ENCODE data around the gene EFNA5.
"Not testable (repeated sequence)": the region's sequence is repeated elsewhere in the genome, so short reads cannot be mapped to it uniquely, and the experiment has no call there.

EFNA5 gene

GRCh38 chr5:107460789-107461188 lies 209.9 kb downstream of the EFNA5 start:
- DNase-seq (ENCODE audit: low read depth in 2 of 2), result no peak

GRCh38 chr5:107459605-107460004 lies 211.1 kb downstream of the EFNA5 start:
- DNase-seq (ENCODE audit: low read depth in 2 of 2), result no peak

- DNase-seq (ENCODE audit: low read depth in 2 of 2), result no peak
Measured at GRCh38 chr5:107458322-107458721, 212.4 kb downstream of the EFNA5 start.

GRCh38 chr5:107457881-107458280 lies 212.9 kb downstream of the EFNA5 start:
- no peak for DNase-seq (ENCODE audit: low read depth in 2 of 2)

GRCh38 chr5:107457138-107457537 lies 213.6 kb downstream of the EFNA5 start:
- DNase-seq (ENCODE audit: low read depth in 2 of 2), result no peak

- no peak for DNase-seq (ENCODE audit: low read depth in 2 of 2)
Measured at GRCh38 chr5:107456281-107456715, 214.4 kb downstream of the EFNA5 start.

GRCh38 chr5:107455111-107455544 lies 215.6 kb downstream of the EFNA5 start:
- peak in 1 of 2 experiments; percentile 20 for DNase-seq (ENCODE audit: low read depth in 2 of 2)

- not testable (repeated sequence) for DNase-seq (ENCODE audit: low read depth in 2 of 2)
Measured at GRCh38 chr5:107451827-107452226, 218.9 kb downstream of the EFNA5 start.

- no peak for DNase-seq (ENCODE audit: low read depth in 2 of 2)
Measured at GRCh38 chr5:107451028-107451427, 219.7 kb downstream of the EFNA5 start.

- DNase-seq (ENCODE audit: low read depth in 2 of 2), result no peak
Measured at GRCh38 chr5:107450531-107450930, 220.2 kb downstream of the EFNA5 start.

- DNase-seq (ENCODE audit: low read depth in 2 of 2), result no peak
Measured at GRCh38 chr5:107449369-107449768, 221.4 kb downstream of the EFNA5 start.

- DNase-seq (ENCODE audit: low read depth in 2 of 2), result no peak
Measured at GRCh38 chr5:107447587-107447986, 223.2 kb downstream of the EFNA5 start.

GRCh38 chr5:107446972-107447371 lies 223.8 kb downstream of the EFNA5 start:
- no peak for DNase-seq (ENCODE audit: low read depth in 2 of 2)

- DNase-seq (ENCODE audit: low read depth in 2 of 2), result no peak
Measured at GRCh38 chr5:107444300-107444699, 226.4 kb downstream of the EFNA5 start.

- no peak for DNase-seq (ENCODE audit: low read depth in 2 of 2)
Measured at GRCh38 chr5:107443897-107444296, 226.8 kb downstream of the EFNA5 start.

- DNase-seq (ENCODE audit: low read depth in 2 of 2), result no peak
Measured at GRCh38 chr5:107442452-107442851, 228.3 kb downstream of the EFNA5 start.

- DNase-seq (ENCODE audit: low read depth in 2 of 2), result no peak
Measured at GRCh38 chr5:107439832-107440231, 230.9 kb downstream of the EFNA5 start.

- DNase-seq (ENCODE audit: low read depth in 2 of 2), result no peak
Measured at GRCh38 chr5:107437986-107438510, 232.7 kb downstream of the EFNA5 start.

- no peak for DNase-seq (ENCODE audit: low read depth in 2 of 2)
Measured at GRCh38 chr5:107437154-107437553, 233.6 kb downstream of the EFNA5 start.

- DNase-seq (ENCODE audit: low read depth in 2 of 2), result no peak
Measured at GRCh38 chr5:107436201-107436600, 234.5 kb downstream of the EFNA5 start.

- DNase-seq (ENCODE audit: low read depth in 2 of 2), result no peak
Measured at GRCh38 chr5:107435061-107435460, 235.7 kb downstream of the EFNA5 start.

- DNase-seq (ENCODE audit: low read depth in 2 of 2), result not testable (repeated sequence)
Measured at GRCh38 chr5:107433646-107434045, 237.1 kb downstream of the EFNA5 start.

GRCh38 chr5:107431998-107432397 lies 238.7 kb downstream of the EFNA5 start:
- DNase-seq (ENCODE audit: low read depth in 2 of 2), result peak in 1 of 2 experiments; percentile 27

- no peak for DNase-seq (ENCODE audit: low read depth in 2 of 2)
Measured at GRCh38 chr5:107431536-107431935, 239.2 kb downstream of the EFNA5 start.

All from fibroblast of skin of left quadriceps (primary cell).